K562 treated with DMSO at 1 percent for 48 hours (cell line): ENCODE results near the gene LRRC52. TPM values are rescaled to one million over a fixed set of nuclear protein-coding genes. Genes with fewer than 3 reads are reported as not detected.

Experiments used
- total RNA-seq: library from RNA; unstranded; fragments of 300-600 nt; gene quantifications from 2 replicates; pipeline ENCODE4 v1.2.3, GENCODE V29; 2022; ENCODE audit warnings: low replicate concordance; ENCODE audit errors: extremely low read depth

Gene LRRC52
- total RNA-seq, result not detected in 2 replicates

DNA sequence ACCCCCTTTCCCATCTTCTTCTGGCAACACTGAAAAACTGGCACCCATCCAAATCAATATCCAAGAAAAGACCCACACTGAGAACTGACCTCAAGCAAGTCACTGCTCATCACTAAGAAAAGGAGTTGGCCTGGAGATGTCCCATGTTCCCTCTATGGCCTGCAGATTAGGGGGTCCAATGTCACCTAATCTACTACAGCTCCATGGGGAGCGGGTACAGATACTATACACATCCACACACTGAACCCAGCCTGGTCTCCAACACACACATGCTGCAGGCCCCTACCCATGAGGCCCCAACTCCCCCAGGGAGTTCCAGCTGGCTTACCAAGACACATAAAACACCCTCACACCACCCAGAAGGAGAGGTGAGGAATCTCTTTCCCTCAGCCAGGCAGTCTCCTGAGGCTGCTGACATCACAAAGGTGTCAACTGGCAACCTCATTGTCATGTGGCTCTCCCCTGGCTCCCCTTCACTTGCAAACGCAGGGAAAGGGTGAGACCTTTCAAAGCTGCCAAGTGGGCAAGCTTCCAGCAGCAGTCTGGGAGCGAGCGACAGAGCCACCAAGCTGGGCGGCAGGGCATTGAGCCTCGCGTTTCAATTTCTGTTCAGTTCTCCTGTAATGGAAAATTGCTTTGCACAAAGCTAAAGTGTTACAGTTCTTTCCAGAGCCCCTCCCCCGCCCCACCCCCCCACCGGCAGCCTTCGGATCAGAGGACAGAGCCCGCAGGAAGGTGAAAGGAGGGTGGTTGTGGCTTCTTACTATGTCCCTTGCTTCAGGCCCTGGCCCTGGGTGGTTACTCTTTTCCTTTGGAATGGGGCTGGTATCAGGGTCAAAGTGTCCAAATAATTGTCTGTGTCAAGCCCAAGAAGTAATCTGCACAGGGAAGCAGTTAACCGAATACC lies at the start of gene LRRC52:
TSS of gene LRRC52 (plus strand) at position 469 of the 907 bp plus-strand sequence. CDS start at position 766, 297 bp downstream.

Other genes with a start within 250 kb of the LRRC52 start
- gene LMX1A, start 187.3 kb upstream of the LRRC52 start, total RNA-seq, result not detected in 2 replicates
- gene RXRG, start 98.9 kb upstream of the LRRC52 start, total RNA-seq, result not detected in 2 replicates
- gene MGST3, start 87.2 kb downstream of the LRRC52 start, total RNA-seq, result not detected in 2 replicates
- gene ALDH9A1, start 154.6 kb downstream of the LRRC52 start, total RNA-seq, result not detected in 2 replicates
- gene TMCO1, start 224.9 kb downstream of the LRRC52 start, total RNA-seq, result not detected in 2 replicates